K562 (cell line): ENCODE data around the gene GPR162. TPM values are rescaled to one million over a fixed set of nuclear protein-coding genes. Genes with fewer than 3 reads are reported as not detected.

Experiments used
- ATAC-seq: fragments of 200-7000 bp; cut with Tn5 transposase; 3 replicates; pipeline ENCODE4 v1.9.1; 2020; ENCODE audit warnings: moderate library complexity
- BruUV-seq: library from RNA; stranded (reverse); fragments of 400-500 nt; replicated peaks from 2 replicates; lab custom pipeline; 2021; lab: Mats Ljungman, UMichigan
- CTCF ChIA-PET: fragments of 300-600 bp; formaldehyde crosslinking; extraction: SDS; loops from one replicate; lab custom pipeline; 2021; ENCODE audit warnings: low intra/inter-chr PET ratio; lab: Yijun Ruan, JAX
- POLR2A ChIA-PET: fragments of 300-600, 350-650 bp; sonication (Branson Sonifier 250); formaldehyde crosslinking; extraction: SDS; loops from one replicate; lab custom pipeline; 2021; ENCODE audit warnings: antibody characterized with exemption, inconsistent platforms; lab: Yijun Ruan, JAX
- DNase-seq, 4 experiments: peaks; one replicate each; pipeline versions ENCODE4 v3.0.0 to v3.0.0-alpha.2; 2011 to 2018; ENCODE audit warnings: low spot score in 3 of 4, mixed read lengths in 3 of 4; ENCODE audit errors: extremely low read depth in 1 of 4
- FAIRE-seq: peaks from 2 replicates; lab custom pipeline; 2011; peaks lifted over from hg19 to GRCh38; lab: Jason Lieb, UNC
- H2AFZ ChIP-seq: 2 replicates; pipeline ENCODE4 v1.6.0; 2011; ENCODE audit warnings: low read depth, low read length, control low read depth, inconsistent platforms
- H3K27ac ChIP-seq: fragments of 200-600 bp; 3 replicates; pipeline ENCODE4 v1.8.0; 2011; ENCODE audit warnings: low read depth, mild to moderate bottlenecking, control low read depth, inconsistent platforms, low read length, moderate library complexity, mixed read lengths; ENCODE audit errors: extremely low read depth
- H3K27me3 ChIP-seq, 2 experiments: fragments of 300-600 bp in 1 of 2; 2 replicates in 1 of 2; 3 replicates in 1 of 2; pipeline versions ENCODE4 v1.6.0 to v1.8.0; 2011; ENCODE audit warnings: inconsistent platforms in 2 of 2, low read length in 2 of 2, mild to moderate bottlenecking in 1 of 2, mixed read lengths in 1 of 2, moderate library complexity in 1 of 2; ENCODE audit not compliant: control insufficient read depth in 2 of 2, insufficient read depth in 2 of 2
- H3K36me3 ChIP-seq: fragments of 300-600 bp; 3 replicates; pipeline ENCODE4 v1.8.0; 2011; ENCODE audit warnings: mild to moderate bottlenecking, low read length, inconsistent platforms; ENCODE audit not compliant: control insufficient read depth, insufficient read depth
- H3K4me1 ChIP-seq, 2 experiments: fragments of 200-600 bp in 1 of 2; replicated peaks in 1 of 2; 2 replicates in 1 of 2; 3 replicates in 1 of 2; pipeline versions ENCODE4 v1.5.1 to v1.8.0; 2011; ENCODE audit warnings: inconsistent platforms in 2 of 2, low read length in 2 of 2, mild to moderate bottlenecking in 1 of 2, mixed read lengths in 1 of 2, moderate library complexity in 1 of 2; ENCODE audit not compliant: control insufficient read depth in 2 of 2, insufficient read depth in 2 of 2
- H3K4me2 ChIP-seq: 2 replicates; pipeline ENCODE4 v1.6.1; 2011; ENCODE audit warnings: low read length, control low read depth, inconsistent platforms, mixed read lengths; ENCODE audit not compliant: insufficient read depth
- H3K4me3 ChIP-seq: fragments of 200-600 bp; sonication (generic), shearing (Covaris generic); 2 replicates; pipeline ENCODE4 v1.5.1; 2016; ENCODE audit warnings: control low read depth, inconsistent platforms
- H3K79me2 ChIP-seq: fragments of 200-600 bp; 3 replicates; pipeline ENCODE4 v1.8.0; 2011; ENCODE audit warnings: low read length, inconsistent platforms; ENCODE audit not compliant: control insufficient read depth, insufficient read depth
- H3K9ac ChIP-seq, 2 experiments: 2 replicates each; pipeline versions ENCODE4 v1.6.0 to v1.6.1; 2011; ENCODE audit warnings: low read depth in 2 of 2, low read length in 2 of 2, control low read depth in 1 of 2, inconsistent platforms in 1 of 2, mild to moderate bottlenecking in 1 of 2, mixed read lengths in 1 of 2; ENCODE audit not compliant: insufficient read depth in 1 of 2
- H3K9me1 ChIP-seq: one replicate; pipeline ENCODE4 v1.6.0; 2011; ENCODE audit warnings: inconsistent platforms, mild to moderate bottlenecking, low read length, moderate library complexity; ENCODE audit not compliant: control insufficient read depth, insufficient read depth
- H3K9me3 ChIP-seq: replicated peaks from 2 replicates; pipeline ENCODE4 v1.5.1; 2011; ENCODE audit warnings: low read depth, low read length, inconsistent platforms; ENCODE audit not compliant: control insufficient read depth, insufficient read depth
- H4K20me1 ChIP-seq: replicated peaks from 2 replicates; pipeline ENCODE4 v1.6.1; 2011; ENCODE audit warnings: low read length, inconsistent platforms, mixed read lengths; ENCODE audit not compliant: control insufficient read depth, insufficient read depth
- CHCHD3 ChIP-seq: fragments of 250-450 bp; sonication (Bioruptor Pico); IDR thresholded peaks from 2 replicates; pipeline ENCODE4 v2.1.2; 2022; ENCODE audit warnings: mild to moderate bottlenecking
- HDAC1 ChIP-seq, 2 experiments: fragments of 450-650 bp; IDR thresholded peaks; 2 replicates each; pipeline ENCODE4 v1.6.1; 2016 to 2017; ENCODE audit warnings: inconsistent platforms in 1 of 2, mild to moderate bottlenecking in 1 of 2, moderate library complexity in 1 of 2
- MTA1 ChIP-seq: fragments of 450-650 bp; IDR thresholded peaks from 2 replicates; pipeline ENCODE4 v1.6.1; 2017; ENCODE audit warnings: borderline replicate concordance
- PCBP1 ChIP-seq: fragments of 200-400 bp; formaldehyde crosslinking; IDR thresholded peaks from 2 replicates; pipeline ENCODE4 v1.6.1; 2018; ENCODE audit warnings: mild to moderate bottlenecking, low read depth, low read length; ENCODE audit not compliant: poor library complexity, severe bottlenecking
- POLR2G ChIP-seq: fragments of 200-400 bp; formaldehyde crosslinking; IDR thresholded peaks from 2 replicates; pipeline ENCODE4 v1.6.1; 2017; ENCODE audit warnings: low read depth, mild to moderate bottlenecking, antibody characterized with exemption, low read length, moderate library complexity
- RBFOX2 ChIP-seq: fragments of 200-400 bp; formaldehyde crosslinking; IDR thresholded peaks from 2 replicates; pipeline ENCODE4 v1.6.1; 2017; ENCODE audit warnings: low read depth, mild to moderate bottlenecking, low read length, moderate library complexity
- SRSF1 ChIP-seq: fragments of 200-400 bp; formaldehyde crosslinking; IDR thresholded peaks from 2 replicates; pipeline ENCODE4 v1.6.1; 2017; ENCODE audit warnings: mild to moderate bottlenecking, low read depth, low read length, moderate library complexity
- XRCC4 ChIP-seq: IDR thresholded peaks from one replicate; pipeline ENCODE4 v1.6.1; 2011; ENCODE audit not compliant: insufficient read depth, insufficient read length; ENCODE audit errors: extremely low read depth
- ZNF23 ChIP-seq: fragments of 250-450 bp; sonication (Bioruptor Pico); IDR thresholded peaks from 2 replicates; pipeline ENCODE4 v1.4.0; 2020; ENCODE audit warnings: mild to moderate bottlenecking
- ZNF644 ChIP-seq: fragments of 200-800 bp; sonication (Bioruptor generic); IDR thresholded peaks from 2 replicates; pipeline ENCODE4 v1.6.1; 2016; ENCODE audit warnings: low read depth, missing genetic modification characterization, missing compliant biosample characterization
- WGBS: fragments of 100-300 bp; shearing (Covaris generic); methylation state at CpG from one replicate; pipeline ENCODE4 v1.1.6; 2016; ENCODE audit warnings: low coverage, mixed read lengths; ENCODE audit not compliant: insufficient coverage; ENCODE audit errors: missing lambda C conversion rate; 5-methylcytosine and 5-hydroxymethylcytosine counted together
- in situ Hi-C: fragments of 300-500 bp; cut with MboI; formaldehyde crosslinking; loops from 4 replicates; pipeline ENCODE4 v1.15.0; 2018; ENCODE audit warnings: inconsistent platforms, mixed read lengths
- intact Hi-C: fragments of 100-400 bp; cut with micrococcal nuclease; formaldehyde crosslinking; loops from 2 replicates; pipeline ENCODE4 v1.14.2; 2022
- polyA plus RNA-seq, 8 experiments: library from polyadenylated mRNA; depleted of rRNA in 4 of 8; stranded (reverse) in 5 of 8; unstranded in 3 of 8; fragments of >200 nt; fragmentation: Nextera tagmentation in 2 of 8; fragmentation: Illumina TruSeq in 1 of 8; extraction: Ambion mirVana in 2 of 8; extraction: Trizol in 1 of 8; gene quantifications; 2 replicates each; pipeline versions ENCODE4 v1.2.1 to v1.2.3, GENCODE V29; 2011 to 2014; ENCODE audit warnings: inconsistent platforms in 1 of 8, missing spikeins in 1 of 8
- total RNA-seq, 7 experiments: library from RNA; depleted of rRNA in 6 of 7; stranded (reverse); fragments of >200 nt in 6 of 7; fragmentation: Illumina TruSeq in 2 of 7; extraction: Trizol in 2 of 7; gene quantifications; 2 replicates each; pipeline versions ENCODE4 v1.2.1 to v1.2.3, GENCODE V29; 2011 to 2021; ENCODE audit warnings: low replicate concordance in 1 of 7
- TF ChIP-seq, protein P1 (sequence below): fragments of 250-450 bp; sonication (Bioruptor Pico); IDR thresholded peaks from 2 replicates; pipeline ENCODE4 v1.9.0; 2021; ENCODE audit warnings: mild to moderate bottlenecking, inconsistent platforms
- TF ChIP-seq, protein P2 (sequence below): fragments of 450-650 bp; IDR thresholded peaks from 2 replicates; pipeline ENCODE4 v1.6.1; 2016; ENCODE audit warnings: missing biosample characterization, missing genetic modification characterization
- TF ChIP-seq, protein P3 (sequence below): fragments of 450-650 bp; formaldehyde crosslinking; IDR thresholded peaks from 2 replicates; pipeline ENCODE4 v1.4.0; 2020; ENCODE audit warnings: mild to moderate bottlenecking, moderate library complexity

The GPR162 gene
- total and polyA plus RNA-seq, 9 of the 15 experiments (the other 6 are each of a cell fraction or from before 2014, with no cell fraction given), result 0.65 to 1.8 (median 1.1) TPM; not detected in 2

DNA sequence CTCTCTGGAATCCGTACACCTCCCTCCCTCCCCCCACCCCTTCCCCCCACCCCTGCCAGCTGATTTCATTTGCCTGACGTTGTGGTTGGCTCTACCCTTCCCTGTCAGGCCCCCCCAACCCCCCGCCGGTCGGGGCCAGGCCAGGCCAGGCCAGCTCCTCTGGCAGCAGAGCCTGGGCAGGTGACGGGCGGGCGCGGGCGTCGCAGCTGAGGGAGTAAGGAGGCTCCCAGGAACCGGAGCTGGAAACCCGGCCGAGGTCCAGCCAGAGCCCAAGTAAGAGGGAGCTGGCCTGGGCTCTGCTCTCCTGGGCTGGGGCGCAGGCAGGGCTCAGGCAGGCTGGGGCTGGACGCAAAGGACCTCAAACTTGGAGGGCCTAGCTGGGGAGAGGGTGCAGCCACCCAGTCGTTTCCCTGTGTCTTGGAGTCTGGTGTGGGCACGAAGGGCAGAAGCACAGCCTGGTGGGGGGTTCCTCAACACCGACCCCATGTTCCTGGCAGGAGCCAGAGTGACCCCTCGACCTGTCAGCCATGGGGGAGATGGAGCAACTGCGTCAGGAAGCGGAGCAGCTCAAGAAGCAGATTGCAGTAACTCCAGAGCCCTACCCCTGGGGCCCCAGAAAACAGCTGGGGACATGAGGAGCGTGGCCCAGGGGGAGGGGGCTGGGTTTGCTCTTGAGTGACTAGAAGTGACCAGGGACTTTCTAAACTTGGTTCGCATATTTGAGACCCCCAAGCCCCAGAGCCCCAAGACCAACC, 19.3 kb downstream of the GPR162 start, which contains the start of gene GNB3:
GNB3 (plus strand) TSS at position 165 of the 755 bp plus-strand sequence; CDS start at position 528, 363 bp downstream.
- DNase-seq, result no peak
- no peaks in the 10 kb centered on the region for H3K27me3 ChIP-seq
- no peaks in the 10 kb centered on the region for H3K9me3 ChIP-seq
- H2AFZ ChIP-seq, result no peak within 1 kb of the TSS
- intact Hi-C loops, result no loop called here
- WGBS, result 76% methylated on average over 7 of the region's 24 CpGs
- ChIA-PET POLR2A (interaction anchor here (0.8 to 4.8 kb wide), 5 partner anchors 7 to 103 kb away, joined by 3 to 39 read pairs (median 13); partner anchors contain the start of genes C12orf57, CDCA3 and USP5), CTCF (no interaction called here)
- no peaks in the 10 kb centered on the region for H3K9me1 ChIP-seq
- no peaks in the 10 kb centered on the region; the same call in 1 of the 2 replicates for H4K20me1 ChIP-seq
- H3K79me2 ChIP-seq, result no peaks in the 10 kb centered on the region
- BruUV-seq, result no TSS peak
- in situ Hi-C loops, result no loop called here
- H3K36me3 ChIP-seq, result peaks cover 67% of the 10 kb centered on the region; the same call in 2 of the 3 replicates
- TF ChIP-seq, protein P1, sequence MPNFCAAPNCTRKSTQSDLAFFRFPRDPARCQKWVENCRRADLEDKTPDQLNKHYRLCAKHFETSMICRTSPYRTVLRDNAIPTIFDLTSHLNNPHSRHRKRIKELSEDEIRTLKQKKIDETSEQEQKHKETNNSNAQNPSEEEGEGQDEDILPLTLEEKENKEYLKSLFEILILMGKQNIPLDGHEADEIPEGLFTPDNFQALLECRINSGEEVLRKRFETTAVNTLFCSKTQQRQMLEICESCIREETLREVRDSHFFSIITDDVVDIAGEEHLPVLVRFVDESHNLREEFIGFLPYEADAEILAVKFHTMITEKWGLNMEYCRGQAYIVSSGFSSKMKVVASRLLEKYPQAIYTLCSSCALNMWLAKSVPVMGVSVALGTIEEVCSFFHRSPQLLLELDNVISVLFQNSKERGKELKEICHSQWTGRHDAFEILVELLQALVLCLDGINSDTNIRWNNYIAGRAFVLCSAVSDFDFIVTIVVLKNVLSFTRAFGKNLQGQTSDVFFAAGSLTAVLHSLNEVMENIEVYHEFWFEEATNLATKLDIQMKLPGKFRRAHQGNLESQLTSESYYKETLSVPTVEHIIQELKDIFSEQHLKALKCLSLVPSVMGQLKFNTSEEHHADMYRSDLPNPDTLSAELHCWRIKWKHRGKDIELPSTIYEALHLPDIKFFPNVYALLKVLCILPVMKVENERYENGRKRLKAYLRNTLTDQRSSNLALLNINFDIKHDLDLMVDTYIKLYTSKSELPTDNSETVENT (CRISPR knock-in tag), result no peak
- TF ChIP-seq, protein P2, sequence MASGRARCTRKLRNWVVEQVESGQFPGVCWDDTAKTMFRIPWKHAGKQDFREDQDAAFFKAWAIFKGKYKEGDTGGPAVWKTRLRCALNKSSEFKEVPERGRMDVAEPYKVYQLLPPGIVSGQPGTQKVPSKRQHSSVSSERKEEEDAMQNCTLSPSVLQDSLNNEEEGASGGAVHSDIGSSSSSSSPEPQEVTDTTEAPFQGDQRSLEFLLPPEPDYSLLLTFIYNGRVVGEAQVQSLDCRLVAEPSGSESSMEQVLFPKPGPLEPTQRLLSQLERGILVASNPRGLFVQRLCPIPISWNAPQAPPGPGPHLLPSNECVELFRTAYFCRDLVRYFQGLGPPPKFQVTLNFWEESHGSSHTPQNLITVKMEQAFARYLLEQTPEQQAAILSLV, result no peak
- TF ChIP-seq ZNF644 (no peak), HDAC1 (IDR thresholded peaks at IDR 0.05) (no peak), XRCC4 (no peak), SRSF1 (no peak), POLR2G (peak; percentile 45; the same call in 1 of the 2 replicates), CHCHD3 (CRISPR knock-in tag) (no peak), RBFOX2 (0 out of 2 replicates have a peak, but pooled peaks have one; percentile 22), ZNF23 (no peak), MTA1 (no peak), PCBP1 (peak; percentile 33)
- TF ChIP-seq, protein P3, sequence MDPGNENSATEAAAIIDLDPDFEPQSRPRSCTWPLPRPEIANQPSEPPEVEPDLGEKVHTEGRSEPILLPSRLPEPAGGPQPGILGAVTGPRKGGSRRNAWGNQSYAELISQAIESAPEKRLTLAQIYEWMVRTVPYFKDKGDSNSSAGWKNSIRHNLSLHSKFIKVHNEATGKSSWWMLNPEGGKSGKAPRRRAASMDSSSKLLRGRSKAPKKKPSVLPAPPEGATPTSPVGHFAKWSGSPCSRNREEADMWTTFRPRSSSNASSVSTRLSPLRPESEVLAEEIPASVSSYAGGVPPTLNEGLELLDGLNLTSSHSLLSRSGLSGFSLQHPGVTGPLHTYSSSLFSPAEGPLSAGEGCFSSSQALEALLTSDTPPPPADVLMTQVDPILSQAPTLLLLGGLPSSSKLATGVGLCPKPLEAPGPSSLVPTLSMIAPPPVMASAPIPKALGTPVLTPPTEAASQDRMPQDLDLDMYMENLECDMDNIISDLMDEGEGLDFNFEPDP, result no peak
- peak within 1 kb of the TSS in 1 of 2 experiments; percentile 64; a peak in 2 of 4 replicates for H3K9ac ChIP-seq
- no peak for ATAC-seq
- peaks cover 10 to 51% of the 10 kb centered on the region in 2 experiments; a peak in 4 of 5 replicates for H3K4me1 ChIP-seq
- no peak for FAIRE-seq
- H3K4me3 ChIP-seq, result no peak within 1 kb of the TSS
- no peak within 1 kb of the TSS for H3K27ac ChIP-seq
- H3K4me2 ChIP-seq, result no peak within 1 kb of the TSS
